Hepatocyte (in vitro differentiated cells): ENCODE measurements around the gene SPATS2. TPM values are rescaled to one million over a fixed set of nuclear protein-coding genes. Genes with fewer than 3 reads are reported as not detected.

Experiments
- DNase-seq: peaks from one replicate; pipeline ENCODE4 v3.0.0-alpha.2; 2016; ENCODE audit warnings: low spot score
- H2AFZ ChIP-seq: fragments of 200-600 bp; sonication (generic); 2 replicates; pipeline ENCODE4 v1.6.0; 2016; ENCODE audit warnings: antibody characterized with exemption, mild to moderate bottlenecking
- H3K27ac ChIP-seq: fragments of 200-600 bp; sonication (generic); 2 replicates; pipeline ENCODE4 v1.5.1; 2016; ENCODE audit warnings: mild to moderate bottlenecking
- H3K27me3 ChIP-seq: fragments of 200-600 bp; sonication (generic); 2 replicates; pipeline ENCODE4 v1.6.1; 2016
- H3K36me3 ChIP-seq: fragments of 200-600 bp; sonication (generic); replicated peaks from 2 replicates; pipeline ENCODE4 v1.5.1; 2016; ENCODE audit warnings: low read depth; ENCODE audit not compliant: insufficient read depth
- H3K4me1 ChIP-seq: fragments of 200-600 bp; sonication (generic); 2 replicates; pipeline ENCODE4 v1.5.1; 2016; ENCODE audit warnings: mild to moderate bottlenecking, moderate library complexity; ENCODE audit not compliant: insufficient read depth
- H3K4me2 ChIP-seq: fragments of 200-600 bp; sonication (generic); 2 replicates; pipeline ENCODE4 v1.6.0; 2016
- H3K4me3 ChIP-seq: fragments of 200-600 bp; sonication (generic); 2 replicates; pipeline ENCODE4 v1.5.1; 2016; ENCODE audit warnings: mild to moderate bottlenecking
- H3K79me2 ChIP-seq: fragments of 200-600 bp; sonication (generic); 2 replicates; pipeline ENCODE4 v1.6.0; 2017; ENCODE audit warnings: mild to moderate bottlenecking
- H3K9me2 ChIP-seq: fragments of 200-600 bp; sonication (generic); replicated peaks from 2 replicates; pipeline ENCODE4 v1.6.0; 2017; ENCODE audit warnings: mild to moderate bottlenecking; ENCODE audit not compliant: insufficient read depth
- H3K9me3 ChIP-seq: fragments of 200-600 bp; sonication (generic); 2 replicates; pipeline ENCODE4 v1.5.1; 2016; ENCODE audit warnings: low read depth, mild to moderate bottlenecking
- H4K20me1 ChIP-seq: fragments of 200-600 bp; sonication (generic); 2 replicates; pipeline ENCODE4 v1.6.0; 2016; ENCODE audit warnings: mild to moderate bottlenecking; ENCODE audit not compliant: insufficient read depth, poor library complexity, severe bottlenecking
- CTCF ChIP-seq: fragments of 200-600 bp; sonication (generic); IDR thresholded peaks from 2 replicates; pipeline ENCODE4 v1.5.1; 2016; ENCODE audit warnings: antibody characterized with exemption, mild to moderate bottlenecking; ENCODE audit not compliant: poor library complexity
- EZH2 ChIP-seq: fragments of 200-600 bp; sonication (generic); IDR thresholded peaks from 2 replicates; pipeline ENCODE4 v1.6.1; 2016; ENCODE audit warnings: antibody characterized with exemption, mild to moderate bottlenecking, borderline replicate concordance
- EZH2phosphoT487 ChIP-seq: fragments of 200-600 bp; sonication (generic); IDR thresholded peaks from one replicate; pipeline ENCODE4 v1.6.1; 2018; ENCODE audit warnings: antibody characterized with exemption, mild to moderate bottlenecking, low read depth, moderate library complexity; ENCODE audit not compliant: unreplicated experiment, severe bottlenecking
- WGBS: methylation state at CpG from one replicate; pipeline ENCODE4 v1.1.6; 2016; ENCODE audit warnings: low lambda C conversion rate; ENCODE audit errors: missing lambda C conversion rate; 5-methylcytosine and 5-hydroxymethylcytosine counted together
- polyA plus RNA-seq: library from polyadenylated mRNA; unstranded; fragments of >200 nt; fragmentation: Nextera tagmentation; extraction: Ambion mirVana; gene quantifications from 2 replicates; pipeline ENCODE4 v1.2.1, GENCODE V29; 2016
- total RNA-seq: library from RNA; depleted of rRNA; stranded (reverse); fragments of >200 nt; gene quantifications from 2 replicates; pipeline ENCODE4 v1.2.3, GENCODE V29; 2014

The SPATS2 gene
- total and polyA plus RNA-seq, 2 experiments from 2014 or later, result 24.9 to 39.8 TPM

GRCh38 chr12:49548822-49549648, 181.8 kb downstream of the SPATS2 start:
- peak; percentile 51 for DNase-seq
- 31% methylated on average over 56 of the region's 70 CpGs for WGBS
- peak overlapping the region; percentile 56 for H2AFZ ChIP-seq
- no peaks in the 10 kb centered on the region for H3K36me3 ChIP-seq
- no peak overlapping the region for H3K27ac ChIP-seq
- no peaks in the 10 kb centered on the region for H4K20me1 ChIP-seq
- H3K4me2 ChIP-seq, result peak overlapping the region; percentile 74
- H3K4me1 ChIP-seq, result peaks cover 8% of the 10 kb centered on the region
- H3K79me2 ChIP-seq, result no peaks in the 10 kb centered on the region
- H3K27me3 ChIP-seq, result peaks cover 38% of the 10 kb centered on the region
- no peak overlapping the region for H3K4me3 ChIP-seq
- H3K9me2 ChIP-seq, result no peaks in the 10 kb centered on the region
- TF ChIP-seq EZH2 (no peak), EZH2phosphoT487 (no peak), CTCF (peak; percentile 27)
- H3K9me3 ChIP-seq, result no peaks in the 10 kb centered on the region

GRCh38 chr12:49549735-49550692, 182.8 kb downstream of the SPATS2 start:
- Histone ChIP-seq H3K4me3 (no peak overlapping the region), H2AFZ (no peak overlapping the region), H3K27me3 (peaks cover 28% of the 10 kb centered on the region), H3K9me3 (no peaks in the 10 kb centered on the region), H3K4me1 (peaks cover 8% of the 10 kb centered on the region), H3K36me3 (no peaks in the 10 kb centered on the region), H3K9me2 (no peaks in the 10 kb centered on the region), H3K4me2 (no peak overlapping the region), H4K20me1 (no peaks in the 10 kb centered on the region), H3K79me2 (no peaks in the 10 kb centered on the region), H3K27ac (no peak overlapping the region)
- WGBS, result 94% methylated on average over 27 of the region's 28 CpGs
- TF ChIP-seq CTCF (no peak), EZH2 (no peak), EZH2phosphoT487 (no peak)
- DNase-seq, result no peak

- no peaks in the 10 kb centered on the region for H4K20me1 ChIP-seq
- DNase-seq, result no peak
- H3K79me2 ChIP-seq, result no peaks in the 10 kb centered on the region
- no peak overlapping the region for H3K27ac ChIP-seq
- TF ChIP-seq EZH2phosphoT487, result no peak
- no peak overlapping the region for H3K4me2 ChIP-seq
- WGBS, result 69% methylated on average over 6 of the region's 6 CpGs
- no peaks in the 10 kb centered on the region for H3K36me3 ChIP-seq
- H3K4me3 ChIP-seq, result no peak overlapping the region
- peaks cover 8% of the 10 kb centered on the region for H3K4me1 ChIP-seq
- no peak overlapping the region for H2AFZ ChIP-seq
- peaks cover 22% of the 10 kb centered on the region for H3K27me3 ChIP-seq
- H3K9me3 ChIP-seq, result no peaks in the 10 kb centered on the region
- no peaks in the 10 kb centered on the region for H3K9me2 ChIP-seq
Measured at GRCh38 chr12:49550693-49551252, 183.5 kb downstream of the SPATS2 start.

- Histone ChIP-seq H3K4me2 (no peak overlapping the region), H3K79me2 (no peaks in the 10 kb centered on the region), H3K36me3 (no peaks in the 10 kb centered on the region), H3K27ac (no peak overlapping the region), H4K20me1 (no peaks in the 10 kb centered on the region), H3K4me1 (peaks cover 8% of the 10 kb centered on the region), H2AFZ (no peak overlapping the region), H3K9me3 (no peaks in the 10 kb centered on the region), H3K9me2 (no peaks in the 10 kb centered on the region), H3K27me3 (peaks cover 11% of the 10 kb centered on the region), H3K4me3 (no peak overlapping the region)
- DNase-seq, result no peak
- 87% methylated on average over 7 of the region's 7 CpGs for WGBS
- TF ChIP-seq EZH2phosphoT487, result no peak
- TF ChIP-seq EZH2, result no peak
- no peak for TF ChIP-seq CTCF
Measured at GRCh38 chr12:49552014-49552413, 184.8 kb downstream of the SPATS2 start.
